Stimulated activated CD4-positive, alpha-beta T cell treated with anti-CD3 and anti-CD28 coated beads, TNF-alpha, amount 100 ng/mL, for 4 hours (primary cell): ENCODE measurements around the gene ASAP3.

Source experiments
- DNase-seq, 3 experiments: peaks; one replicate each; pipeline ENCODE4 v3.0.0-alpha.2; 2020; ENCODE audit warnings: low read depth in 3 of 3

The ASAP3 gene

GRCh38 chr1:23449306-23449705 lies 34.7 kb downstream of the ASAP3 start:
- DNase-seq: no peak

- no peak for DNase-seq
These were observed 35.1 kb downstream of the ASAP3 start for GRCh38 chr1:23448846-23449245.

- no peak for DNase-seq
These were observed 37.2 kb downstream of the ASAP3 start for GRCh38 chr1:23446661-23447310.

GRCh38 chr1:23444596-23445390 lies 39.2 kb downstream of the ASAP3 start:
- no peak for DNase-seq

GRCh38 chr1:23444104-23444533 lies 39.9 kb downstream of the ASAP3 start:
- no peak for DNase-seq

- no peak for DNase-seq
These were observed 41.2 kb downstream of the ASAP3 start for GRCh38 chr1:23442751-23443150.

- DNase-seq: no peak
These were observed 42.4 kb downstream of the ASAP3 start for GRCh38 chr1:23441446-23442148.

GRCh38 chr1:23438545-23438944 lies 45.4 kb downstream of the ASAP3 start:
- no peak for DNase-seq

- DNase-seq: no peak
These were observed 46.7 kb downstream of the ASAP3 start for GRCh38 chr1:23437355-23437664.

GRCh38 chr1:23436520-23437354 lies 47.2 kb downstream of the ASAP3 start:
- DNase-seq: no peak

- no peak for DNase-seq
These were observed 49.7 kb downstream of the ASAP3 start for GRCh38 chr1:23434260-23434775.

GRCh38 chr1:23433122-23433521 lies 50.9 kb downstream of the ASAP3 start:
- DNase-seq: no peak

- no peak for DNase-seq
These were observed 52.5 kb downstream of the ASAP3 start for GRCh38 chr1:23431431-23431830.

GRCh38 chr1:23430803-23431202 lies 53.2 kb downstream of the ASAP3 start:
- no peak for DNase-seq

GRCh38 chr1:23428136-23428905 lies 55.7 kb downstream of the ASAP3 start:
- no peak for DNase-seq

GRCh38 chr1:23427550-23427949 lies 56.4 kb downstream of the ASAP3 start:
- no peak for DNase-seq

GRCh38 chr1:23426828-23427227 lies 57.2 kb downstream of the ASAP3 start:
- DNase-seq: no peak

GRCh38 chr1:23425193-23425494 lies 58.8 kb downstream of the ASAP3 start:
- no peak for DNase-seq

GRCh38 chr1:23424293-23425192 lies 59.4 kb downstream of the ASAP3 start, which contains the start of gene TCEA3:
TCEA3 (minus strand) TSS chr1:23424748; CDS start chr1:23424633, 115 bp downstream.
- peak in 2 of 3 experiments; percentile 7 to 16 for DNase-seq
